ENCODE data around the gene MRPS2.
"Not testable (repeated sequence)": the region's sequence is repeated elsewhere in the genome, so short reads cannot be mapped to it uniquely, and the experiment has no call there.

MRPS2 gene

GRCh38 chr9:135500525-135501260 is at the start of gene MRPS2:
Gene MRPS2 (plus strand): TSS chr9:135500682. CDS start chr9:135500711, 29 bp downstream.
- peak; percentile 91 for DNase-seq

- DNase-seq = no peak
These were observed 49.5 kb upstream of the MRPS2 start for GRCh38 chr9:135450956-135451355.

- DNase-seq = not testable (repeated sequence)
These were observed 48.6 kb upstream of the MRPS2 start for GRCh38 chr9:135451909-135452308.

- DNase-seq = no peak
These were observed 45.7 kb upstream of the MRPS2 start for GRCh38 chr9:135454737-135455136.

- no peak for DNase-seq
These were observed 45.0 kb upstream of the MRPS2 start for GRCh38 chr9:135455401-135456030.

- DNase-seq = peak; percentile 54
These were observed 43.9 kb upstream of the MRPS2 start for GRCh38 chr9:135456436-135457104.

- not testable (repeated sequence) for DNase-seq
These were observed 42.0 kb upstream of the MRPS2 start for GRCh38 chr9:135458478-135458877.

- no peak for DNase-seq
These were observed 38.5 kb upstream of the MRPS2 start for GRCh38 chr9:135461936-135462335.

GRCh38 chr9:135463140-135463539 is 37.3 kb upstream of the MRPS2 start:
- DNase-seq = no peak

- DNase-seq = no peak
These were observed 36.3 kb upstream of the MRPS2 start for GRCh38 chr9:135464181-135464580.

GRCh38 chr9:135468854-135469521 is 31.5 kb upstream of the MRPS2 start:
- DNase-seq = peak; percentile 60

GRCh38 chr9:135471791-135472640 is 28.5 kb upstream of the MRPS2 start:
- DNase-seq = no peak

GRCh38 chr9:135473972-135474543 is 26.4 kb upstream of the MRPS2 start:
- no peak for DNase-seq

- peak; percentile 66 for DNase-seq
These were observed 25.6 kb upstream of the MRPS2 start for GRCh38 chr9:135474915-135475314.

GRCh38 chr9:135476561-135477355 is 23.7 kb upstream of the MRPS2 start:
- DNase-seq = no peak

- DNase-seq = no peak
These were observed 22.3 kb upstream of the MRPS2 start for GRCh38 chr9:135478191-135478590.

GRCh38 chr9:135478829-135479468 is 21.5 kb upstream of the MRPS2 start:
- peak; percentile 56 for DNase-seq

GRCh38 chr9:135479469-135480052 is 20.9 kb upstream of the MRPS2 start, which contains the start of gene PPP1R26:
Gene PPP1R26 (plus strand): TSS chr9:135479782. CDS start chr9:135484511, 4,729 bp downstream.
- peak; percentile 39 for DNase-seq

- DNase-seq = peak; percentile 66
These were observed 20.2 kb upstream of the MRPS2 start for GRCh38 chr9:135480071-135480939.
